ENCODE data around the gene WDR37. TPM values are rescaled to one million over a fixed set of nuclear protein-coding genes. Genes with fewer than 3 reads are reported as not detected.

The WDR37 gene
- total RNA-seq, 4 donors from 2014 or later: 9.4 to 18.9 (median 11.9) TPM

DNA sequence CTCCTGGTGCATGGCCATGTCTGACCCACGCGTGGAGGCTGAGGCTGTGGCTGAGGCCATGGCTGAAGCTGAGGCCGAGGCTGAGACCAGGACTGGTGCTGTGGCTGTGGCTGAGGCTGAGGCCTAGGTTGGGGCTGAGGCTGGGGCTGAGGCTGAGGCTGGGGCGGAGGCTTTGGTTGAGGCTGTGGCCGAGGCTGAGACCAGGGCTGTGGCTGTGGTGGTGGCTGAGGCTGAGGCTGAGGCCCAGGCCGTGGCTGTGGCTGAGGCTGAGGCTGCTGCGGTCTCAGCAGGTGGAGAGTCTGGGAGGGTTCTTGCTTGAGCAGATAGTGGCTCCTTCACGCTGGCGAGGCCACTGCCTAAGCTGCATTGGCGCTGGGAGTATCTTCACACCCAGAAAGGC is 76.4 kb downstream of the WDR37 start:
- no peak overlapping the region for H3K4me3 ChIP-seq (ENCODE audit: low read depth, poor library complexity, severe bottlenecking)
- no peak for DNase-seq (ENCODE audit: low spot score in 2 of 2)
- 89 to 91% methylated on average over 9 to 10 of the region's 10 CpGs for WGBS, 2 donors
- TF ChIP-seq, protein P1, sequence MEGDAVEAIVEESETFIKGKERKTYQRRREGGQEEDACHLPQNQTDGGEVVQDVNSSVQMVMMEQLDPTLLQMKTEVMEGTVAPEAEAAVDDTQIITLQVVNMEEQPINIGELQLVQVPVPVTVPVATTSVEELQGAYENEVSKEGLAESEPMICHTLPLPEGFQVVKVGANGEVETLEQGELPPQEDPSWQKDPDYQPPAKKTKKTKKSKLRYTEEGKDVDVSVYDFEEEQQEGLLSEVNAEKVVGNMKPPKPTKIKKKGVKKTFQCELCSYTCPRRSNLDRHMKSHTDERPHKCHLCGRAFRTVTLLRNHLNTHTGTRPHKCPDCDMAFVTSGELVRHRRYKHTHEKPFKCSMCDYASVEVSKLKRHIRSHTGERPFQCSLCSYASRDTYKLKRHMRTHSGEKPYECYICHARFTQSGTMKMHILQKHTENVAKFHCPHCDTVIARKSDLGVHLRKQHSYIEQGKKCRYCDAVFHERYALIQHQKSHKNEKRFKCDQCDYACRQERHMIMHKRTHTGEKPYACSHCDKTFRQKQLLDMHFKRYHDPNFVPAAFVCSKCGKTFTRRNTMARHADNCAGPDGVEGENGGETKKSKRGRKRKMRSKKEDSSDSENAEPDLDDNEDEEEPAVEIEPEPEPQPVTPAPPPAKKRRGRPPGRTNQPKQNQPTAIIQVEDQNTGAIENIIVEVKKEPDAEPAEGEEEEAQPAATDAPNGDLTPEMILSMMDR (IDR thresholded peaks at IDR 0.05): no peak
- TF ChIP-seq POLR2A (IDR thresholded peaks at IDR 0.05): no peak
- intact Hi-C loops (cut with DNase I; ENCODE audit: low total_unique reads): no loop called here

- no peak overlapping the region for H3K4me3 ChIP-seq (ENCODE audit: low read depth, poor library complexity, severe bottlenecking)
- intact Hi-C loops (cut with DNase I; ENCODE audit: low total_unique reads): no loop called here
- no peak for TF ChIP-seq POLR2A (IDR thresholded peaks at IDR 0.05)
- TF ChIP-seq, protein P1 (IDR thresholded peaks at IDR 0.05): no peak
- 94 to 97% methylated on average over 3 of the region's 3 CpGs for WGBS, 2 donors
- DNase-seq (ENCODE audit: low spot score in 2 of 2): no peak
Observed at GRCh38 chr10:1133495-1134045, 77.4 kb downstream of the WDR37 start.

GRCh38 chr10:1134156-1134555 is 78.0 kb downstream of the WDR37 start:
- H3K4me3 ChIP-seq (ENCODE audit: low read depth, poor library complexity, severe bottlenecking): no peak overlapping the region
- TF ChIP-seq POLR2A (IDR thresholded peaks at IDR 0.05): no peak
- TF ChIP-seq, protein P1 (IDR thresholded peaks at IDR 0.05): no peak
- DNase-seq (ENCODE audit: low spot score in 2 of 2): no peak

GRCh38 chr10:1136268-1136667 is 80.1 kb downstream of the WDR37 start:
- no peak overlapping the region for H3K4me3 ChIP-seq (ENCODE audit: low read depth, poor library complexity, severe bottlenecking)
- no peak for DNase-seq (ENCODE audit: low spot score in 2 of 2)
- TF ChIP-seq, protein P1 (IDR thresholded peaks at IDR 0.05): no peak
- TF ChIP-seq POLR2A (IDR thresholded peaks at IDR 0.05): no peak
- intact Hi-C loops (cut with DNase I; ENCODE audit: low total_unique reads): no loop called here

More at GRCh38 chr10:1134156-1134555, 78.0 kb downstream of the WDR37 start:
- intact Hi-C loops (cut with DNase I; ENCODE audit: low total_unique reads): no loop called here
- WGBS, 2 donors: 62 to 79% methylated on average over 2 of the region's 2 CpGs

GRCh38 chr10:1137499-1138163 is 81.4 kb downstream of the WDR37 start:
- TF ChIP-seq, protein P1 (IDR thresholded peaks at IDR 0.05): no peak
- TF ChIP-seq POLR2A (IDR thresholded peaks at IDR 0.05): no peak
- intact Hi-C loops (cut with DNase I; ENCODE audit: low total_unique reads): no loop called here
- WGBS, 2 donors: 79 to 90% methylated on average over 10 of the region's 10 CpGs
- peak in 1 of 2 donors; percentile 42 for DNase-seq (ENCODE audit: low spot score in 2 of 2)
- H3K4me3 ChIP-seq (ENCODE audit: low read depth, poor library complexity, severe bottlenecking): no peak overlapping the region

Measured in lower leg skin (tissue), 4 donors.